Activated CD4-positive, CD25-positive, alpha-beta regulatory T cell treated with anti-CD3 and anti-CD28 coated beads, Interleukin-2, amount 50 U/mL, for 24 hours (primary cell): ENCODE data around the gene TBL1Y.
"Not testable (repeated sequence)": the region's sequence is repeated elsewhere in the genome, so short reads cannot be mapped to it uniquely, and the experiment has no call there.

Source experiments
- ATAC-seq, 2 donors: fragments of 150-1000 bp; cut with Tn5 transposase; one replicate each; pipeline ENCODE4 v1.10.0; 2021; ENCODE audit warnings: mild to moderate bottlenecking in 1 of 2, moderate library complexity in 1 of 2

Gene TBL1Y

GRCh38 chrY:6974971-6975370, 64.5 kb downstream of the TBL1Y start:
- ATAC-seq: no peak

GRCh38 chrY:6977783-6978182, 67.3 kb downstream of the TBL1Y start:
- ATAC-seq: no peak

GRCh38 chrY:6983221-6983620, 72.7 kb downstream of the TBL1Y start:
- no peak for ATAC-seq

DNA sequence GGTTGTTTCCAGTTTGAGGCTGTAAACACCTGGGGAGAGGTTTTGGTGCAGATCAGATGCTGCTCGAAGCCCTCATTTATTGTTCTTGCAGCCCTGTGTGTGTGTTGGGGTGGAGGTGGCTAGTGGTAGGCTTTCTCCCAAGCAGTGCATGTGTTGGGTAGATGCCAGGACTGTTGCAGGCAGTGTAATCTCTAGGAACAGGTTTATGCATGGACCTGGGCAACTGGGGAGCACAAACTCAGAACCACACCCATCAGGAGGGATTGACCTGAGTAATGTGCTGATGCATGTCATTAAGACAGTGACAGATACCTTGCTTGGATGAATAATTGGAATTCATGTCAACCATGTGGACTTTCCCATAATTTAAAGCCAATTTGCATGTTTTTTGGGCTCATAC, 77.3 kb downstream of the TBL1Y start:
- no peak for ATAC-seq

DNA sequence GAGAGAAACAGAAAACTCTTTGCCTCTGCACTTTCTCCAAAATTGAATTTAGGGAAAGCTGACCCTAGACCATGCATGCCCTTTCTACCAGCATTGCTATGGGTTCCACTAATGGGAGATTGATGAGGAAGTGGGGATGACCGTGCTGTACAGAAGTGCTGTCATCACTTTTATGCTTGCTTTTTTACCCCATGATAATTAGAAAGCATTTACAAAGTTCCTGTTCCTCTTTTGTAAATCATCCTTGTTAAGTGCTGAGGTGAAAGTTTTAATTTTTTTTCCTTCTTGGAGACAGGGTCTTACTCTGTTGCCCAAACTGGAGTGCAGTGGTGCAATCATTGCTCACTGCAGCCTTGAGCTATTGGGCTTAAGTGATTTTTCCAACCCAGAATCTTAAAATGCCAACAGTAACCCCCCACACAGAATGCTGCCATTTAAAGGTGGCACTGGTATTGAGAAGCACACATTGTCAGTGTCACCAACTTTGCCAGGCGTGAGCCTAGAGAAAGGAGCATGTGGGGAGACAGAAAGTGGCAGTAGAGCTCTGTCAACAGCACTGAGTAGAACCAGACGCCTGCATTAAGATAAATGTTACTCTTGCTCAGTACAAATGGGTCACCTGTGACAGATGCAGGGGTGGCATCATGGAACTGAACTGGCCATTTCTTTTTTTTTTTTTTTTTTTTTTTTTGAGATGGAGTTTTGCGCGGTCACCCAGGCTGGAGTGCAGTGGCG, 79.6 kb downstream of the TBL1Y start:
- no peak for ATAC-seq

GRCh38 chrY:6992041-6992440, 81.5 kb downstream of the TBL1Y start:
- no peak for ATAC-seq

GRCh38 chrY:6995987-6996386, 85.5 kb downstream of the TBL1Y start:
- ATAC-seq: no peak

- no peak for ATAC-seq
Measured at GRCh38 chrY:6997503-6998066, 87.1 kb downstream of the TBL1Y start.

- ATAC-seq: no peak
Measured at GRCh38 chrY:6999905-7000304, 89.4 kb downstream of the TBL1Y start.

DNA sequence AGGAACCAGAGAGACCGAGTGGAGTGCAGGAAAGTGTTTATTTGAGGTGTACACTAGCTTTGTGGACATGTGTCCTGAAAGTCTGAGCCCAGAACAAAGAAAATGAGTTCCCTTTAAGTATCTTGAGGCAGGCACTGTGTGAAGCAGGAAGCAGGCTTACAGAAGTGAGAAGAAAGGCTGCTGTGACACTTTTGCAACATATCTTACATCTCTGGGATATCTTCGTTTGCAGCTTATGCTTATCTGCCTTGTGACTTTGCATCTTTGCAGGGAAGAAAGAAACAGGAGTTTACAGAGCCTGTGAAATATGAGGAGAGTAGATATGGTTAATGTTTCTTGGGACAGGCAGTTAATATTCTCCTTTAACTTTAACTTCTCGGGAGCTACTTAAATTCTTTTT, 92.1 kb downstream of the TBL1Y start:
- no peak for ATAC-seq

GRCh38 chrY:7007911-7008310, 97.4 kb downstream of the TBL1Y start:
- no peak for ATAC-seq

DNA sequence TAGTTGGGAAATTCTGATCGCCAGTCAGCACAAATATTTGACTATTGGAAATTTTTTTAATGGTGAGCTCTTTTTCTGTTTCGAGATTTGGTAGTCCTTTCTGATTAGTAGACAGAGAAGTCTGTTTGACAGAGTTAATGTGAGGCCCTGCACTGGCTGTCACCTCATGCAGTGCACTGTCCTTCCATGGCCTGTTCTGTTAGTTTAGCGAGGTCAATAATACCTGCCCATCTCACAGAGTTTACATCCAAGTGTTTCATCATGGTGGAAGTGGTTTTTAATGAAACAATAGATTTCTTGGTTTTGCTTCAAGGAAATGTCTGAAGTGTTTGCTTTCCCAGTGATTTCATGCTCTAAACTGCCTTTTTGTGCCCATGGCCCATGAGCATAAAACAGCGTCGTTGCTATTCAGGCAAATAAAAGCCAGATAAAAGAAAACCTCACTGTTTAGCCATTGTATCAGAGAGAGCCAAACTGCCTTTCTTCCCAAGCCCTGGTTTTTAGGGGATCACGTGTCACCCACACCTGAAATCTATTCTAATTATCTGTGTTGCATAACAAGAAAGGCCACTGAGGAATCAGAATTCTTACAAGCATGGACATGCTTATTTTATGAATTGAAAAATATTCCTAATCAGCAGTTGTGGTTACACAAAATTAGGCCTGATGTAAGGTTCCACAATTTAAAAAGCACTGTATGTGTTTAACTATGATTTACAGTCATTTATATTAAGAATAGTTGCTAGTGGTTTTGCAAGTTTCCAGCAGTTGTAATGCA, 98.3 kb downstream of the TBL1Y start:
- no peak for ATAC-seq

- no peak for ATAC-seq
Measured at GRCh38 chrY:7013051-7013450, 102.6 kb downstream of the TBL1Y start.

DNA sequence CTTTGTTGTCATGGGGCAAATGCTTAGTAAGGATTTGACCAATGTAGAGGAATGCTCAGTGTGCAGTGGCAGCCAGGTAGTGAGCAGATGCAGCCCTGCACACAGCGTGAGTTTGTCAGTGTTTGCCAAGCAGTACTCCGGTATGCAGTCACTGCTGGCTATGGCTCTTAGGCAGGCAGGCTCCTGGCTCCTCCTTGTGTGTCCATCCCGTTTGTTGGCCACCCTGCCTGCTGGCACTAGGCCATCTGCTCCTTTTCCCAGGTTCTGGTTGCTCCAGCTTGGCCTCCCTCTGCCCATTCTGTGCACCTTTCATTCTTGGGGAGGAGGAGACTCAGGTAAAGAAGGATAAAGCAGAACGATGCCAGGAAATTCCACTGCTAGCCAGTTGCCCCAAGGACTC, 106.0 kb downstream of the TBL1Y start:
- ATAC-seq: no peak

DNA sequence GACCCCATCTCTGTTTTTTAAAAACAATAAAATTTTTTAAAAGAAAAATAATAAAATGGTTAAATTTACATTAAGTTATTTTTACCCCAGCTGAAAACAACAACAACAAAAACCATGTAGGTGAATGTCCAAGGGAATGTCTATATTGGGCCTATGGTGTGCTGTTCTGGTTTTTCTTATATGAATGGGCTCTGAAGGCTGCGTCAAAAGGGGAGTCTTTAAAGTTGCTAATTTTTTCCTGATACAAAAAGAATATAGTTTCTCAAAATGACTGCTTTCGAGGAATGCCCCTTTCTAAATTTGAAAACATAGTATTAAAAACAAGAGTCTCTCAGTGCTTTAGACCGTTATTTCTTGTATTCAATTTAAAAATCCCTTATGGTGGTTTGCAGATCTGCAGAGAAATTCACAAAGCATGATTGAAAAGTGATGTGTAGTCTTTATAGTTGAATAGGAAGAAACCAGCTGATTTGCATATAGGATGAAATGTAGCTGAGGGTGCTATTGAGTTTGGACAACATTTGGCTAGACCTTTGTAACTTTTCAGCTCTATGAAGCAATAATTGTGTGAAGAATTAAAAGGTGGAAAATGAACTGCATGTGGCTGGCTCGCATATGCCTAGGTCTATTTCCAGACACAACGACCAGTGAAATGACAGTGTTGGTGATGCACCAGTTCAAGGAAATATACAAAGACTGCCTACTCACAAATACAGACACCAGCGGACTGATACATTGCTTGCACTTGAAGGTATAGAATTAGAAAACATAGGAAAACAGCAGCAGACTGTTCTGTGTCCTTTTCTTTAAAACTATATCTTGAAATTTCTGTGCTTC, 107.0 kb downstream of the TBL1Y start:
- no peak for ATAC-seq

DNA sequence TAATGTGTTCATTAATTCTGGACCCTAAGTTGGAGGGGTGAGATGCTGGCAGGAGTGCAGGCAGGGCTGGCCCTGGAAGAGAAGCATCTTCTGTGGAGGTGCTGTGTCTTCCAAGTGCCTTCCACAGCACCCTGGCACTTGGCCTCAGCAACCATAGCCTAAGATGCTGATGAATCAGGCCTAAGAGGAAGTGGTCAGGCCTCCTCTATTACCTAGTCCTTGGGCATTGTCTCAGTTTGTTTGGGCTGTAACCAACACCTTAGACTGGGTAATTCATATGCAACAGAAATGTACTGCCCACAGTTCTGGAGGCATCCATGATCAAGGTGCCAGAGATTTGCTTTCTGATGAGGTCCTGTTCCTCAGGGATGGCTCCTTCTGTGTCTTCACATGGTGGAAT, 128.5 kb downstream of the TBL1Y start:
- ATAC-seq: no peak

GRCh38 chrY:7040662-7041061, 130.2 kb downstream of the TBL1Y start:
- ATAC-seq: no peak

- no peak for ATAC-seq
Measured at GRCh38 chrY:7041983-7042382, 131.5 kb downstream of the TBL1Y start.

DNA sequence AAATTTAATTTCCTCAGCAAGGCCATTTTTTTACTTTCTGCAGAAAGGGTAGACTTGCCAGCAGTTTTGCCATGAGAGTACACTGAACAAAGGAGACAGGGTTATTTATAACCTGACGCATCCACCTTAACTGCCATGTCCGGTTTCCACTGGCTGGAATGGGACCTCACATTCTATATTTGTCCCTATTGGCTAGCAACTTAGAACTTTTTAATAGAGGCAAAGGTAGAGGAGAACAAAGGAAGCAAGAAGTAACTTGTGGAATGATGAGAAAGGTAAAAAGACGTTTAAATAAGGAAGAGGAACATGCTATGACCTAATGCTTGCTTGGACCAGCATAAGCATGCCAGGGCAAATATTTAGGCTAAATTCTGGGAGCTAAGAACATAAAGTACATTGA, 142.0 kb downstream of the TBL1Y start:
- ATAC-seq: not testable (repeated sequence)

- ATAC-seq: no peak
Measured at GRCh38 chrY:7056886-7057285, 146.4 kb downstream of the TBL1Y start.

DNA sequence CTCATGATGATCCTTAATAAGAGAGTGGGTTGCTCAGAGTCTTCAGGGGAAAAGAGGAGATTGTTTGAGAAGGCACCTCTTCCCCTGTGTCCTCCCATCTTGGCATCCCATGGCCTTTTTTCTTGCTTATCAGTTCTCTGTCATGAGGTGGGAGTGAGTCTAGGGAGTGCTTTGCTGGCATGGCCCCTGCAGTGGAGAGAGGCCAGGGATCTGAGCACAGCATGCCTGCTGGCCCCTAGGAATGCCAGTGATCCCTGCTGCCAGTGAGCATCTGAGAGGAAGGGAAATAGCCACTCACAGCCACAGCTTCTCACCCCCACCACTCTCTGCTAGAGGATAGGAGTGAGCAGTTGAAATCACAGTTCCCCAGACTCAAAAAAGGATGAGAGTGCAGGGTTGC, 168.2 kb downstream of the TBL1Y start:
- ATAC-seq: no peak

DNA sequence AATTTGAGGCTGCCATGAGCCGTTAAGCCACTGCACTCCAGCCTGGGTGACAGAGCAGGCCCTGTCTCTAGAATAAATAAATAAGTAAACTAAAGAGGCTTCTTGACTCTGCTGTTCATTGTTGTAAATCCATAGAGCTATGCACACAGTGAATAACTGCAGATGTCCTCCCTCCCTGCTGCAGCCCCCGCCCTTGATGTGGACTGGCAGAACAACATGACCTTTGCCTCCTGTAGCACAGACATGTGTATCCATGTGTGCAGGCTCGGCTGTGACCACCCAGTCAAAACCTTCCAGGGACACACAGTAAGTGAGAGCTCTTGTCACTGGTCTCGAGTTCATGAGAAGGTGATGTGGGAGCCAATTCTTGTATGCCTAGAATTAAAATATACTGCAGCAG, 170.1 kb downstream of the TBL1Y start:
- not testable (repeated sequence) for ATAC-seq

DNA sequence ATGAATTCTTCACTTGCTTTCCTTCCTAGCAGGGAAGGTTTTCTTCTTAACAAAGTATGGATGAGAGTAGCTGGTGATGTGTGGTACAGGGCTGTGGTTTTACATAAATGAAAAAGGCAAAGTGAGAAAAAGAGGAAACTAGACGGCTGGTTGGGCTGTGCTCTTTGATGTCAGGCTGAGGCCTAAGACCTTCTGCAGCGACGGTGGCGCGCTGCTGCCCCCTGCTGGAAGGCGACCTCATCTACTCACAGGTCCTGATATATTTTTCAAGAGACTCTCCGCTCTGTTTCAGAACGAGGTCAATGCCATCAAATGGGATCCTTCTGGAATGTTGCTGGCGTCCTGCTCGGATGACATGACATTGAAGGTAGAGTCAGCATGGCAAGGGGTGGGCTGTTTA, 175.1 kb downstream of the TBL1Y start:
- peak; percentile 55 to 60 for ATAC-seq
